Testis (tissue), 2 donors: Measurements from ENCODE around the gene GART.

ENCODE experiments used
- CTCF ChIP-seq, 3 experiments: fragments of 450-650 bp in 2 of 3; fragments of 200-600 bp in 1 of 3; sonication (generic) in 1 of 3; IDR thresholded peaks; one replicate each; pipeline ENCODE4 v1.5.1; 2016 to 2019; ENCODE audit warnings: antibody characterized with exemption in 3 of 3, mild to moderate bottlenecking in 2 of 3, moderate library complexity in 1 of 3
- POLR2A ChIP-seq: fragments of 450-650 bp; IDR thresholded peaks from one replicate; pipeline ENCODE4 v1.6.1; 2017; ENCODE audit warnings: antibody characterized with exemption, mild to moderate bottlenecking, moderate library complexity

- TF ChIP-seq CTCF (IDR thresholded peaks at IDR 0.05) = no peak
- TF ChIP-seq POLR2A = no peak
Observed at GRCh38 chr21:33560965-33561364, 19.0 kb upstream of the GART start.
